Inferior parietal cortex (tissue), 1 donor: Measurements from ENCODE around the gene OOSP3.
A peak's percentile ranks its signal among the peaks of the same experiment; 100 is the strongest.
"Not testable (repeated sequence)": the region's sequence is repeated elsewhere in the genome, so short reads cannot be mapped to it uniquely, and the experiment has no call there.

Experiments used
- DNase-seq: peaks from one replicate; pipeline ENCODE4 v3.0.0-alpha.2; 2016; ENCODE audit errors: extremely low spot score

Gene OOSP3

DNA sequence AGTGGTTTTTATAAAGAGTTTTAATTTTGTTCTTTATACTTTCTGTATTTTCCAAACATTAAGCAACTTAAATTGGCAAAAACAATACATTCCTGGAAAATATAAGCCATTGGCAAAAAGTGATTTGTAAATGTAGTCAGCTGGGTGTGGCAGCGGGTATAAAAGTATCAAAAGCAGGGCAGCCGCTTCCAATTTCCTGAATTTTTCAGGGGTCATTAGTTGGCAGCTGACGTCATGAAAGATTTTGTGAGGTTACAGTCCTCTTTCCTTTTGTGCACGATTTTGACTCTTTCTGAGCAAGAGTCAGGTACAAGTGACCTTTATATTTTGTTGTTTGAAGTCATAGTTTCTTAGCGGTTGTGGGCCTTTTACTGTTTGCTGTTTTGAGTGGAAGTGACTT is at the start of gene OOSP3:
Gene OOSP3 (plus strand): TSS at position 208 of the 400 bp plus-strand sequence. CDS start 27 bp downstream, at position 235.
- no peak for DNase-seq

- DNase-seq: no peak
Measured at GRCh38 chr11:59829358-59829757, 49.2 kb upstream of the OOSP3 start.

DNA sequence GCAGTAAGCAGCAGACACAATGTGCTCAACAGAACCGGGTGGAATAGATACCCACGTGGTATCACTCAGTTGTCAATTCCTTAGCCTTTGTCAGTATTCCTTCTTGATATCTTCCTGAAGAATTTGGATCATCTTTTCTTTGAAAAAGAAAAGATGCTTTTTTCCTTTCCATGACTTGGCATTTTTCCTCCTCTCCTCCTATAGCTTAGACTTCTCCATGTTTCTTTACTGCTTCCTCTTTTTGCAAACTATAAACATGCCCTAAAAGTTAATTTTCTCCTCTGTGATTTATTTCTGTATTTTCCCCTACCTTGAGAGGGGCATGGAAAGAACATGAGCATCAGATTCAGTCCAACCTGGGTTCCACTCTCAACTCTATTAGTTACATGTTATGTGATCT is 45.0 kb upstream of the OOSP3 start:
- DNase-seq: no peak

GRCh38 chr11:59839615-59840014 is 39.0 kb upstream of the OOSP3 start:
- no peak for DNase-seq

GRCh38 chr11:59841514-59841913 is 37.1 kb upstream of the OOSP3 start:
- no peak for DNase-seq

- no peak for DNase-seq
Measured at GRCh38 chr11:59842316-59842715, 36.3 kb upstream of the OOSP3 start.

GRCh38 chr11:59845399-59845798 is 33.2 kb upstream of the OOSP3 start, which contains the start of gene CBLIF:
TSS of gene CBLIF (minus strand) at chr11:59845499. CDS start at chr11:59845453, 46 bp downstream.
- no peak for DNase-seq

GRCh38 chr11:59846556-59846955 is 32.0 kb upstream of the OOSP3 start:
- no peak for DNase-seq

DNA sequence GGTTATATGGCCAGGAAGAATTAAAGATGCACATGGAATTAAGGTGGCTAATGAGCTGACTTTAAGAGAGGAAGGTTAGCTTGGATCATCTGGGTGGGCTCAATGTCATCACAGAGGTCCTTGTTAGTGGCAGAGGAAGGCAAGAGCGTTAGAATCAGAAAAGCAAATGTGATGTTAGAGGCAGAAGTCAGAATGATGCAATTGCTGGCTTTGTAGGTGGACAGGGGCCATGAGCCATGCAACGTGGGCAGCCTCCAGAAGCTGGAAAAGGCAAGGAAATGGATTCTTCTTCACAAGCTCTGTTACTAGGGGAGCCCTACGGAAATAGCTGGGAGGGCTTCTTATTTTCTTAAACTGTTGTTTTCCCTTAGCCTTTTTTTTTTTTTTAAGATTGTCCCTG is 31.0 kb upstream of the OOSP3 start:
- DNase-seq: no peak

DNA sequence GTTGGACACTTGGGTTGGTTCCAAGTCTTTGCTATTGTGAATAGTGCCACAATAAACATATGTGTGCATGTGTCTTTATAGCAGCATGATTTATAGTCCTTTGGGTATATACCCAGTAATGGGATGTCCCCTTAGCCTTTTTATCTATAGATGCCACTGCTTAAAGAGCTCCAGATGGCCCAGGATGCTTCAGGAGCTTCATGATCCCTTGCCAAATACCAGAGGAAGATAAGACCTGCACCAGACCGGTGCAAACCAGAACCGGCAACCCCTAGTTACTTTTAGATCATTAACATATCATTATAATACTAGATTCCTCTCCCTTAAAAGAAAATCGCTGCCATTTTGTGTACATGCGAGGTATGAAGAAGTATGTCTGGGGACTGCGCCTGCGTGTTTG is 30.1 kb upstream of the OOSP3 start:
- DNase-seq: not testable (repeated sequence)

DNA sequence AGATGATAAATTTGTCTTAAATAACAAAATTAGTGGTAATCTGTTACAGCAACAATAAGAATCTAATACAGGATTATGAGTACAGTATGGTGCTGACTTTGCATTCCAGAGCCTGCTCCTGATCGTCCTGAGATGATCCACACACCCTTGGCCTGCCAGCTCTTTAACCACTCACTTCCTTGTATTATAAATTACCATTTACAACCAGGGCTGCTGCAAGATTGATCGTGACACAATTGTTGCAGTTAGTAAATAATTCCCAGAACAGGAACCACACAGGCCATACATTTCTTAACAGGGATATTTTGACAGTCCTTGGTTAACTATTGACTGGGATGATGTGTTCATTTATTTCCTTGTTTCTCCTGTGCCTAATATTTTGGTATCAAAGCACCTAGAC is 29.5 kb upstream of the OOSP3 start:
- no peak for DNase-seq

DNA sequence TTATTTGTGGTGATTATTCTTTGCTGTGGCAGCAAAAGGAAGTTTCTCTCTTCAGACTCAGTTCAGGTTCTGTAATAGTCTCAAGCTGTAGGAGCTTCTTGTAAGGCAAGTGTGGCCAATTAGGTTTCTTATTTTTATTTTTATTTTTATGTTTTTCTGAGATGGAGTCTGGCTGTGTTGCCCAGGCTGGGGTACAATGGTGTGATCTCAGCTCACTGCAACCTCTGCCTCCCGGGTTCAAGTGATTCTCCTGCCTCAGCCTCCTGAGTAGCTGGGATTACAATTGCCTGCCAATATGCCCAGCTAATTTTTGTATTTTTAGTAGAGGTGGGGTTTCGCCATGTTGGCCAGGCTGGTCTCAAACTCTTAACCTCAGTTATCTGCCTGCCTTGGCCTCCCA is 29.0 kb upstream of the OOSP3 start:
- DNase-seq: not testable (repeated sequence)

GRCh38 chr11:59851416-59851815 is 27.2 kb upstream of the OOSP3 start:
- not testable (repeated sequence) for DNase-seq

GRCh38 chr11:59854871-59855270 is 23.7 kb upstream of the OOSP3 start:
- DNase-seq: no peak

DNA sequence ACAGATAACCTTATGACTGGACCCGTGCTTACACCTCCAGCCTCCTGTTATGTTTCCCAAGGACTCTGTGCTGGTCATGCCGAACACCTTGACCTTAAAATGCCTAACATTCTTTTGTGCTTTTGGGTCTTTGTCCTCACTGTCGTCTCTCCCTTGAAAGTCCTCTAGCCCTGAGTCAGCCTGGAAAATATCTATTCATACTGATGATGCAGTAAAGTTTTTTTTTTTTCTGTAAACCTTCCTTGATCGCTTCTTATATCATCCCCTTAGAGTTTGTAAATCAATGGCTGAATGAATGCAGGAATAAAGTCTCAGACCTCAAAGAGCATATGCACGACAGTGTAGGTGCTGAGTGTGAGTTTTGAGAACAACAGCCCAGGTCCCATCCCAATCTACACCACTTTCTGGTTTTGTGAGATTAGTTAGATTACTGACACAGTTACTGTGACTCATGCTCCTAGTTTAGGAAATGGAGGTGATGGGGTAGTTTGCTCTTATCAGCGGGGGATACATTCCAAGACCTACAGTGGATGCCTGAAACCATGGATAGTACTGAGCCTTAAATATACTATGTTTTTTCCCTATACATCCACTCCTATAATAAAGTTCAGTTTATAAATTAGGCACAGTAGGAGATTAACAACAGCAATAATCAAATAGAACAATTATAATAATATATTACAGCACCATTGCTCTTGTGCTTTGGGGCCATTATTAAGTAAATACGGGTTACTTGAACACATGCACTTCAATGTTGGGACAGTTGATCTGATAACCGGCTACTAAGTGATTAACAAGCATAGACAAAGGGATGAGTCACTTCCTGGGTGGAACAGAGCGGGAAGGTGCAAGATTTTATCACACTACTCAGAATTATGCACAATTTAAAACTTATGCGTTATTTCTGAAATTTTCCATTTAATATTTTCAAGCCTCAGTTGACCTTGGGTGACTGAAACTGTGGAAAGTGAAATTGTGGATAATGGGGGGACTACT is 20.8 kb upstream of the OOSP3 start:
- no peak for DNase-seq

- no peak for DNase-seq
Measured at GRCh38 chr11:59859673-59860072, 18.9 kb upstream of the OOSP3 start.

GRCh38 chr11:59862252-59862651 is 16.3 kb upstream of the OOSP3 start:
- DNase-seq: no peak

DNA sequence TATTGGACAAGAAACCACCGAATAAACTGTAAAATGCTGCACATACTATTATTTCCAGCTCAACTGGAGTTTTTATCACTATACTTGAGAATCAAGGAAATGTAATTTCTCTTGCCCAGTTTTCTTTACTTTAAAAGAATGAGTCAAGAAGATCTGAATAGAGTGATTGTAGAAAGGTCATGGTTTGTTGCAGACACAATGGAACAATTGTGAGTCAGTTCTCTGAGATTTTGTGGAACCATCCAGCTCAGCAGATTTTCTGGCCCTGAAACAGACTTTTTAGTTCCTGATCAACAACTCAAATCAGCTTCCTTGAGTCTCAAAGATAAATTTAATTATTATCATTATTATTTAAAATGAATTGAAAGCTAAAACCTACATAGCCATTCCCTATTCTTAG is 13.6 kb upstream of the OOSP3 start:
- DNase-seq: peak; percentile 5

GRCh38 chr11:59866397-59866796 is 12.2 kb upstream of the OOSP3 start, which contains the start of gene TCN1:
TSS of gene TCN1 (minus strand) at chr11:59866487. CDS start at chr11:59866470, 17 bp downstream.
- no peak for DNase-seq

- DNase-seq: no peak
Measured at GRCh38 chr11:59866836-59867235, 11.7 kb upstream of the OOSP3 start.

- DNase-seq: no peak
Measured at GRCh38 chr11:59867946-59868345, 10.6 kb upstream of the OOSP3 start.

GRCh38 chr11:59872076-59872475 is 6.5 kb upstream of the OOSP3 start:
- DNase-seq: no peak

DNA sequence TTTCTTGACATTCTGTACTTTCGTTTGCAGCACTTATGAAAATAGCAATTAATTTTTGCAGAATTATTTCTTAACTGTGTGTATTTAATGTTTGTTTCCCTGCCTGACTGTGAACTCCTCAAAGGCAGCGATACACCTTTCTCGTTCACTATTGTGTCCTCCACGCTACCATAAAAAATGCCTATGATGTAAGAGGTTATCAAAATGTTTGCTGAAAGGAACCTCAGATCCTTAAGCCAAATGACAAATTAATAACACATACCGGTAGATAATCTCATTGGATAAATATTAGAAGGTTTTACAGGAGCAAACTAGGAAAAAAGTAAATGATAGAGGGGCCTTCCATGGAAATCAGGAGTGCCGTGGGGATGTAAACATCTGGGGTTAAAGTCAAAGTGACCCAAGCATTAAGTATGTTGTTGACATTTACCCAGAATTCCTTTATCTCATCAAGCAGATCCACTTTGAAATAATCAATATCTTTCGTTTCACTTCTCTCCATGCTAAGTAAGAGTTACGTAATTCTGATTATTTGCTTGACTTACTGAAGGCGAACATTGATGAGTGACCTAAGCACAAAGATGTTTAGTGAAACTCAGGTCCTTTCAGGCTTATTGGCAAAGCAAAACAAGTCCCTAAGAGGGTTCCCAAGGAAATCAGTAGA is 2.6 kb upstream of the OOSP3 start:
- DNase-seq: no peak
